Testis (tissue), 3 donors: ENCODE data around the gene PITX2. TPM values are rescaled to one million over a fixed set of nuclear protein-coding genes. Genes with fewer than 3 reads are reported as not detected.
A peak's percentile ranks its signal among the peaks of the same experiment; 100 is the strongest.

Experiments
- DNase-seq: peaks from one replicate; pipeline ENCODE4 v3.0.0-alpha.2; 2019
- H3K27ac ChIP-seq, 2 donors: fragments of 200-600 bp; sonication (generic); one replicate each; pipeline ENCODE4 v1.5.1; 2019
- H3K27me3 ChIP-seq: fragments of 200-600 bp; sonication (generic); one replicate; pipeline ENCODE4 v1.5.1; 2019
- H3K36me3 ChIP-seq: fragments of 200-600 bp; sonication (generic); one replicate; pipeline ENCODE4 v1.5.1; 2017; ENCODE audit warnings: low read depth; ENCODE audit errors: missing control alignments
- H3K4me1 ChIP-seq: fragments of 200-600 bp; sonication (generic); one replicate; pipeline ENCODE4 v1.5.1; 2019
- H3K4me3 ChIP-seq, 2 donors: fragments of 200-600 bp; sonication (generic); one replicate each; pipeline ENCODE4 v1.5.1; 2017 to 2019
- H3K9me3 ChIP-seq: fragments of 200-600 bp; sonication (generic); one replicate; pipeline ENCODE4 v1.5.1; 2017
- CTCF ChIP-seq, 3 experiments: fragments of 450-650 bp in 2 of 3; fragments of 200-600 bp in 1 of 3; sonication (generic) in 1 of 3; IDR thresholded peaks; one replicate each; pipeline ENCODE4 v1.5.1; 2016 to 2019; ENCODE audit warnings: antibody characterized with exemption in 3 of 3, mild to moderate bottlenecking in 2 of 3, moderate library complexity in 1 of 3
- POLR2A ChIP-seq: fragments of 450-650 bp; IDR thresholded peaks from one replicate; pipeline ENCODE4 v1.6.1; 2017; ENCODE audit warnings: antibody characterized with exemption, mild to moderate bottlenecking, moderate library complexity
- WGBS, 2 donors: methylation state at CpG; one replicate each; pipeline ENCODE4 v1.1.5; 2018; 5-methylcytosine and 5-hydroxymethylcytosine counted together
- intact Hi-C: fragments of 100-400 bp; cut with DNase I; formaldehyde crosslinking; loops from one replicate; pipeline ENCODE4 v1.15.1; 2023; ENCODE audit warnings: low total_unique reads
- polyA plus RNA-seq: library from polyadenylated mRNA; stranded (reverse); fragments of 350-450 nt; fragmentation: Illumina TruSeq; extraction: RNeasy Lipid Tissue Mini Kit (QIAGEN cat#74804); gene quantifications from one replicate; pipeline ENCODE4 v1.2.3, GENCODE V29; 2014; ENCODE audit warnings: low read depth, low replicate concordance; ENCODE audit not compliant: insufficient read depth
- total RNA-seq, 2 donors: library from RNA; depleted of rRNA; stranded (reverse); fragments of >200 nt; gene quantifications; one replicate each; pipeline ENCODE4 v1.2.3, GENCODE V29; 2016

The PITX2 gene
- total and polyA plus RNA-seq, 3 donors from 2014 or later = 0.93 to 2.6 (median 2.3) TPM

GRCh38 chr4:110640576-110640975 is 17.7 kb upstream of the PITX2 start:
- H3K9me3 ChIP-seq = no peaks in the 10 kb centered on the region
- H3K4me3 ChIP-seq = no peak overlapping the region
- no peaks in the 10 kb centered on the region for H3K36me3 ChIP-seq
- 10 to 11% methylated on average over 9 of the region's 9 CpGs for WGBS, 2 donors
- peaks cover 4% of the 10 kb centered on the region for H3K4me1 ChIP-seq
- no peak for DNase-seq
- TF ChIP-seq POLR2A (no peak), CTCF (IDR thresholded peaks at IDR 0.05) (no peak)
- H3K27ac ChIP-seq = no peak overlapping the region
- no peaks in the 10 kb centered on the region for H3K27me3 ChIP-seq
- intact Hi-C loops = no loop called here

GRCh38 chr4:110639207-110640090 is 16.6 kb upstream of the PITX2 start:
- no peaks in the 10 kb centered on the region for H3K9me3 ChIP-seq
- no peak overlapping the region for H3K4me3 ChIP-seq
- no peaks in the 10 kb centered on the region for H3K27me3 ChIP-seq
- WGBS, 2 donors = 6 to 7% methylated on average over 34 of the region's 34 CpGs
- DNase-seq = no peak
- no peak overlapping the region for H3K27ac ChIP-seq
- intact Hi-C loops = no loop called here
- H3K4me1 ChIP-seq = peaks cover 4% of the 10 kb centered on the region
- TF ChIP-seq POLR2A = no peak
- no peak for TF ChIP-seq CTCF (IDR thresholded peaks at IDR 0.05)
- no peaks in the 10 kb centered on the region for H3K36me3 ChIP-seq

- Histone ChIP-seq H3K36me3 (no peaks in the 10 kb centered on the region), H3K27ac (no peak overlapping the region), H3K9me3 (no peaks in the 10 kb centered on the region), H3K4me1 (peaks cover 4% of the 10 kb centered on the region), H3K27me3 (no peaks in the 10 kb centered on the region), H3K4me3 (no peak overlapping the region)
- TF ChIP-seq CTCF (IDR thresholded peaks at IDR 0.05) (no peak), POLR2A (no peak)
- DNase-seq = no peak
- 9% methylated on average over 10 of the region's 10 CpGs for WGBS, 2 donors
- intact Hi-C loops = no loop called here
Measured at GRCh38 chr4:110638089-110638746, 15.3 kb upstream of the PITX2 start.

GRCh38 chr4:110637408-110638088 is 14.7 kb upstream of the PITX2 start:
- H3K36me3 ChIP-seq = no peaks in the 10 kb centered on the region
- H3K27ac ChIP-seq = no peak overlapping the region
- no peak for DNase-seq
- WGBS, 2 donors = 9% methylated on average over 35 of the region's 35 CpGs
- H3K4me3 ChIP-seq = peak overlapping the region in 1 of 2 donors; percentile 4
- no peaks in the 10 kb centered on the region for H3K27me3 ChIP-seq
- H3K4me1 ChIP-seq = peaks cover 4% of the 10 kb centered on the region
- intact Hi-C loops = no loop called here
- H3K9me3 ChIP-seq = no peaks in the 10 kb centered on the region
- TF ChIP-seq CTCF (IDR thresholded peaks at IDR 0.05) (no peak), POLR2A (no peak)
